Left kidney (tissue), 8 donors: Measurements from ENCODE around the gene RNF152. TPM values are rescaled to one million over a fixed set of nuclear protein-coding genes. Genes with fewer than 3 reads are reported as not detected.
A peak's percentile ranks its signal among the peaks of the same experiment; 100 is the strongest.

Source experiments
- DNase-seq: peaks from one replicate; pipeline ENCODE4 v3.0.0-alpha.2; 2013
- long read RNA-seq, 8 donors: transcript quantifications; one replicate each; lab custom pipeline, GENCODE V29; 2026
- polyA plus RNA-seq: library from polyadenylated mRNA; unstranded; fragments of 120-200 nt; gene quantifications from one replicate; pipeline ENCODE4 v1.2.1, GENCODE V29; 2013; ENCODE audit not compliant: insufficient read length

The RNF152 gene
- 13.0 TPM for polyA plus RNA-seq
- long read RNA-seq, donor 1, partial matches to known transcripts = 0 of 2 reads
- long read RNA-seq, donor 1, other reads (novel, unspliced or antisense) = 0 of 2 reads
- long read RNA-seq, donor 2, partial matches to known transcripts = 0 of 1 reads
- long read RNA-seq, donor 2, other reads (novel, unspliced or antisense) = 0 of 1 reads
- long read RNA-seq, donor 3, partial matches to known transcripts = 5 of 7 reads
- long read RNA-seq, donor 3, other reads (novel, unspliced or antisense) = 0 of 7 reads
- long read RNA-seq, donor 4 = 0 reads
- long read RNA-seq, donor 5, partial matches to known transcripts = 0 of 2 reads
- long read RNA-seq, donor 5, other reads (novel, unspliced or antisense) = 0 of 2 reads
- long read RNA-seq, donor 6, partial matches to known transcripts = 0 of 1 reads
- long read RNA-seq, donor 6, other reads (novel, unspliced or antisense) = 0 of 1 reads
- long read RNA-seq, donor 7, transcript RNF152-204 (3 exons, 682 nt) = major isoform, 5 of 5 reads
- long read RNA-seq, donor 7, partial matches to known transcripts = 0 of 5 reads
- long read RNA-seq, donor 7, other reads (novel, unspliced or antisense) = 0 of 5 reads
- long read RNA-seq, donor 8, partial matches to known transcripts = 0 of 3 reads
- long read RNA-seq, donor 8, other reads (novel, unspliced or antisense) = 0 of 3 reads

DNA sequence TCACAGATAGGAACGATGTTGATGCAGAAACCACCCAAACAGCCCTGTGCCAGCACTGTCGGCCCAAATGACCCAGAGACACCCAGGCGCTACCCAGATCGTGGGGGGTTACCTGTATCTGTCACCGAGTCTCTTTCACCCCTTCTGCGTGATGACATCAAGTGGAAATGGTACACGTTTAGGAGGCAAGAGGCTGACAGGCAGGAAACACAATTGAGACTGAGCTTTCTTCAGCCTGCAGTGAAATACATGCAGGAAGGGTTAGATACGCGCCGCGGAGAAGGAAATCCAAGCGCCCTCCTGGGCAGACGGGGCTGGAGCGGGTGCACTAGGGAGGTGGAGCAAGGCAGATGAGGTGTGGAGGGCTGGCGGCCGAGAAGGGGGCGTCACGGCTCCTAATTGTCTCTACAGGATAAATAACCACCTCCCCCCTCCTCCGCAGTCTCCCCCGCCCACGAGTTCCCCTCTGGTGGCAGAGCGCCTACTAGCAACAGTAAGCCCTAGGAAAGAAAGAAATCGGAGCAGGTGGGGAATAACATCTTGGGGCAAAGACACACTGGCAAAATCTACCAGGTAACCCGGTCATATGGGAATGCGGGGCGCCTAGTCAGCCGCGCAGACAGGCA, at the start of gene RNF152:
RNF152 (minus strand) TSS at position 325 of the 626 bp plus-strand sequence. CDS start 76,544 bp downstream, outside the sequence.
- DNase-seq = peak; percentile 64

GRCh38 chr18:61941948-61942471, 49.2 kb upstream of the RNF152 start:
- no peak for DNase-seq

DNA sequence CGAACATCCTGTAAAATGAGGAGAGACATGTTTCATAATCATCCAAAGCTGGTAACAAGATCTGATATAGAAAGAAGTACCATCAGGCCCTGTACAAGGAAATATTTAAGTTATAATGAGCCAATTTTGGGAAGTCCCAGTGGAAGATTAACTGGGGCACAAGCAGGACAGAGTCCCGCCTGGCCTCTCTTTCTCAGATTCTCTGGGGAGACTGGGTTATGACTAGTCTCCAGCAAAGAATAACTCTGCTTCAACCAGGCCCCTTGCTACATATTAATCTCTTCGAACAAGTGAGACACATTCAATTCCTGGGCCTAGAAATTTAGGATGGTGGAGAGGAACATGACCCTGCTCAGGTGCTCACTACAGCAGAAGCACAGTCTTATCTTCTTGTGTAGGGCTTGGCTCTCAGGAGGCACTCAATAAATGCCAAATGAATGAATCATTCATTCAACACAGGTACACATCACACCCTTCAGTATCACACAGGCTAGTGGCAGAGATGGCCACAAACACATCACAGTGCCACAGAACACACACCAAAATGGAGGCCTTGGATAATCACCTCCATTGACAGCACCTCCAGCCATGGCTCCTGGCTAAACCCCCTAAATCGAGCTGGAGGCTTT, 46.4 kb upstream of the RNF152 start:
- no peak for DNase-seq

DNA sequence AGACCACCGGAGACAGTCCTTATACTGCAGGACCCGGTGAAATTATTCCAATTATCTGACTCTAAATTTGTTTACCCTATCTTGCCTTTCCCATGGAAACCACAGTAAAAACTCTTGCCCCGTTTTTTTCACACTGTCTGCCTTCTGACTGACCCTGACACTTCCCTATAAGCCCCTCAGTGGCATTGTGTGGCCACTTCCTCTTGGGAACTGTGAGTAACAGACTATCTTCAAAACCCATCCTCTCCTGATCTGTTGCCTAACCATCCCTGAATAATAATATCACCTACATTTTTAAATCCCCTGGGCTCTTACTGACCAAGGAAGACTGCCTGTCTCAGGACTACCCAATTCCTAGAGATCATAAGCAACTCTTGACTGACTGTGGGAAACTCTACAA, 42.6 kb upstream of the RNF152 start:
- DNase-seq = no peak

DNA sequence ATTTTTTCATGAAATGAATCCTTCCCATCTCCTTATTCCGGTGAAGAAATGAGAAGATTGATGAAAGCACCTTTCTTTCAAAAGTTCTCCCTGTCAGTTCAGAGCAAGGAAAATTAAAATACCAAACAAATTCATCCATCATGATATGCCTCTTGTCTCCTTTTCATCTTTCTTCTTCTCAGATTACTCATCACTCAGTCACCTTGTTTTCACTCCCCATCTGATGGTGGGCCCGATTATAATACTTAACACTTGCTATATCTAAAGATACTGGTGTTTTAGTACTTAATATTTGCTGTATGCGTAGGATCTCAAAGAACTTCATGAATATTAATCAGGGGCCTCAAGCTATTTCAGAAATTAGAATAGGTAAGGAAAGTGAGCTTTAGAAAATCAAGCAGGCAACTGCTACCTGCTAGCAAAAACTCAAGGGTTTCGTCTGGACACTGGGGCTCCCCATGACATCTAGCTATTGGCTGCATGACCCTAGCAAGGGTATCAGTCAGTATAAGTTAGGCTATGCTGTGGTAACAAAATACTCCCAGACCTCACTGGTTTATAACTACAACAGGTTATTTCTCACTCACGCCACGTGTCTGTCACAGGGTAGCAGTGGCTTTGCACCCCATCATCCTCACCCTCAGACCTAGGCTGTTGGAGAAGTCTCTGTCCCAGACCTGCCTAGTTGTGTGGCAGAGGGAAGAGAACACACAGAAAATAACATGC, 39.0 kb upstream of the RNF152 start:
- DNase-seq = no peak

GRCh38 chr18:61929881-61930640, 37.3 kb upstream of the RNF152 start:
- no peak for DNase-seq

DNA sequence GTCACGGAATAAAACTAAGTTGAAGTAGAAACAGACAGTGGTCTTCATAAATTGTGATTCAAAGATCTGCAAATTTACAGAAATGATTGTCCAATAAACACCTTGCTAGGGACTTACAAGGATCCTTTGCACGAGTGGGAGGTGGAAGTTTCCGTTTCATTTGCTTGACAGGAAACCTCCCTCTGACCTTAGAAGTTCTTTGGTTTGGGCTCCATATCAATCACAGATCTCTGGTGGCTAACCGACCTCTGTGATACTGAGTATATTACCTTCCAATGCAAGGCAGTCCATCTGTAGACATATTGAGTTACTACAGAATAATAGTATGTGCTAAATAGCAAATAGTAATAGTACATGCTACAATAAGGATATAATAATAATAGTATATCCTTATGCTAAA, 33.7 kb upstream of the RNF152 start:
- DNase-seq = no peak

GRCh38 chr18:61924550-61924949, 31.7 kb upstream of the RNF152 start:
- no peak for DNase-seq

DNA sequence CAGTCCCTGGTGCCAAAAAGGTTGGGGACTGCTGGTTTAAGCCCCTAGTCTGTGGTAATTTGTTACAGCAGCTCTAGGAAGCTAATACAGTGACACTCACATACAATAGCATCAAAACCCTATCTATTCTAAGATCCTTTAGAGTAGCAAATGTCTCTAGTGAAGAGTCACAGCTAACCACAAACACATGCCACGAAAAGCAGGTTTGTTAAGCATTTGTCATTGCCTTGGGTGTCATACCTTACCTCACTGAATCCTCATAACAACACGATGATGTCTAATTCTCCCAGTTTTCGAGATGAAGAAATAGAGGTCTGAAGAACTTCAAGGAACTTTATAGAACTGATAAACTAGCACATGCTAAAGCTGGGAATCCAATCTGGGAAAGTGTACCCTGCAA, 29.6 kb upstream of the RNF152 start:
- DNase-seq = no peak

DNA sequence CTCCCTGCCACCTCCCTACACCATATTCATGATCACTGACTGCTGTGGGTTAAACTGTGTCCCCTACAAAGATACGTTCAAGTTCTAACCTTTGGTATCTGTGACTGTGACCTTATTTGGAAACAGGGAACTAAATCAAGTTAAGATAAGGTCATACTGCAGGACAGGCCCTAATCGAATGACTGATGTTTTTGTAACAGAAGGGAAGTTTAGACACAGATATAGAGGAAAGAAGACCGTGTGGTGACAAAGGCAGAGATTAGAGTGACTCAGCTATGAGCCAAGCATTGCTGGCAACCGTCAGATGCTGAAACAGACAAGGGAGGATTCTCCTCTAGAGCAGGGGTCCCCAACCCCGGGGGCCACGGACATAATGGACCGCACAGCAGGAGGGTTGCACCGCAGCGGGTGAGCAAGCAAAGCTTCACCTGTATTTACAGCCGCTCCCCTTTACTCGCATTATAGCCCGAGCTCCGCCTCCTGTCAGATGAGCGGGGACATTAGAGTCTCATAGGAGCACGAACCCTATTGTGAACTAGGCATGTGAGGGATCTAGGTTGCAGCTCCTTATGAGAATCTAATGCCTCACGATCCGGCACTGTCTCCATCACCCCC, 28.9 kb upstream of the RNF152 start:
- no peak for DNase-seq

- DNase-seq = no peak
These were observed 25.0 kb upstream of the RNF152 start for GRCh38 chr18:61917818-61918217.

- no peak for DNase-seq
These were observed 19.7 kb upstream of the RNF152 start for GRCh38 chr18:61912476-61912875.

DNA sequence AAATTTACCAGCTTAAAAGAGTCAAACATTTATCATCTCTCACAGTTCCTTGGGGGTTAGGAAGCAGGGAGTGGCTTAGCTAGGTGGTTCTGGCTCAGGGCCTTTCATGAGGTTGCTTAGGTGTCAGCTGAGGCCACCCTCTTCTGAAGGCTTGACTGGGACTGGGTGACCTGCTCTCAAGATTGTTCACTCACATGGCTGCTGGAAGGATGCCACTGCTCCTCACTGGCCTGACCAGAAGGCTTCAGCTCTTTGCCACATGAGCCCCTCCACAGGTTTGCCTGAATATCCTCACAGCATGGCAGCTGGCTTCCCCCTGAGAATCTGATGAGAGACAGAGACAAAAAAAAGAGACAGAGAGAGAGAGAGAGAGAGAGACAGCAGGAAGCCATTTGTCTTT, 17.3 kb upstream of the RNF152 start:
- no peak for DNase-seq

DNA sequence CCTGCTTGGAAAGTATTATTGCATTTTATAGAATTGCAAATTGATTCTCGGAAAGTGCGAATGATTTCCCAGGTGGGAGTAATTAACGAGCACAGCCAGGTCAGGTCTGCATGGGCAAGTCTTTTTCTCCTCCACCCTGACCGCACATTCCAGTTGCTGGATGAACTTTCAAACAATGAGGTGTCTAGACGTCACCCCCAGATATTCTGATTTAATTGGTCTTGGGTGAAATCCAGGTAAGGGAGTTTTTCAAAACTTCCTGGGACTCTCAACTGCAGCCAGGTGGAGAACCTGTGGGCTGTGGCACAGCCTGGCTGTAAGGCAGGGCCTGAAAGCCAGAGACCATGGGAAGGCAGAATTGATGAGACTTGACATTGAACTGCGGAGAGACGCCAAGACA, 15.9 kb upstream of the RNF152 start:
- DNase-seq = no peak

GRCh38 chr18:61901323-61901986, 8.6 kb upstream of the RNF152 start:
- no peak for DNase-seq

DNA sequence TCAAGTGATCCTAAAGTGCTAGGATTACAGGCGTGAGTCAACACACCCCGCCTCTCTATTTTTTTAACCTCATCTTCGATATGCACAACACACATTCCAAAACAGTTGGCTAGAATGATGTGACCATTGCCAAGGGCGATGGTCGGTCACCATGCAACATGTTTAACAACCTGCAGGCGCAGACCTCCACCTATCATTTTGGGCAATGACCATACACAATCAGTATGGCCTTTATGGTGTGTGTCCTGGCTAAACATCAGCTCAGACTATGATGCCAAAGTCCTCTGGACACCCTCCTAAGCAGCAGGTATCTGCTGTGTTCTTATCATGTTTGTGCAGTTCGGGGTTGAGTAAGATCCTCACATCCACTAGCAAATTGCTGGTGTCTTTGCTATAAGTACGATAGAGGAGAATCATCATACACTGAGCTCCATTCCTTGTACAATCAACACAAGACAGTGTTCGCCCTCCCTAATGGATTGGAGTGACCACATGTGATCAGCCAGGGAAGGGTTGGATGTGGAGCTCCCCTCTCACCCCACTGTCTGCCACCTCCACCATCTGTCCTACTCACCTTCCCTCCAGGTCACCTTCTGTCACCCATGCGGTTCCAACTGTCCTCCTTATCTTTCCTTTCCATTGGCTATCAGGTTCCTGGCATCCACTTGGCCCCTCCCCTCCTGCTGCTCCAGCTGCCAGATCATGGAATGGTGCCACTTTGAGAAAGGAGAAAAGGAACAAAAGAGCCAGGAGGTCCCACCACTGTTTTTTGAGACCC, 7.9 kb upstream of the RNF152 start:
- DNase-seq = no peak

DNA sequence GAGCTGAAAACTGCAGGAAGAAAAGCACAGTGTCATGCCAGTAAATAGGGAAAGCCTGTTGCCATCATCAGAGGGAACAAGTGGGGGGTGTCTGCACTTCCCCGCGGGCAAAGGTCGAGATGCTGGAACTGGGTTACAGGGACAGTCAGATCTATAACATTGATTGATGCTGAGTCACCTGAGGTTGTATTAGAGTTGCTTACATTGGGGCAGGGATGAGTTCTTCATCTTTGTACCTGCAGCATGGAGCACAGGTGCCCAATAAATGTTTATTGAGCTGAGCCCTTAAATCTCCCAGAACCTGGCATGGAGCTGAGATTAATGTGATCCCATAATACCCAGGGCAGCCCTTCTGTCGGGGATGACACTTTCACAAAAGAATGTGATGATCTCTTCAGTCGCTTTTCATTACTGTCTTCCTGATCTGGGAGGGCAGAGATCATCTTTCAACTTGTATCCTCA, 5.9 kb upstream of the RNF152 start:
- DNase-seq = no peak

- DNase-seq = no peak
These were observed 4.0 kb upstream of the RNF152 start for GRCh38 chr18:61896757-61897156.

GRCh38 chr18:61896118-61896517, 3.3 kb upstream of the RNF152 start:
- DNase-seq = no peak
